ENCODE measurements around the gene PATZ1.

DNA sequence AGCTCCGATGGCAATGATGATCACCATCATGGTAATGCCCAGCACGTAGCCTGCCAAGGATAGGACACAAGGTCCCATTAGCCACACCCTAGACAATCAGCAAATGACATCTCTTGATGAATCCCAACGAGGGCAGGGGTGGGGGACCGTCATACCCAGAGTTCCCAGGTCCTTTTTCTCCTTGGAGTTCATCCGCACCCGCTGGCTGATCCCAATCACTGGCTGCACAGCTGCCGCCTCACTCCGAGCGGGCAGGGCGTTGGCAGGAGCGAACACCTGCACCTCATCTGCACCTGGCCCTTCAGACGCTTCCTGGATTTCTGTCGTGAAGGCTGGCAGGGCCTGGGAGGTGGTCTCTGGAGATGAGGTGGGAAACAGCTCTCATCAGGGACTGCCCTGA is 56.8 kb downstream of the PATZ1 start:
- TF ChIP-seq, protein P1, sequence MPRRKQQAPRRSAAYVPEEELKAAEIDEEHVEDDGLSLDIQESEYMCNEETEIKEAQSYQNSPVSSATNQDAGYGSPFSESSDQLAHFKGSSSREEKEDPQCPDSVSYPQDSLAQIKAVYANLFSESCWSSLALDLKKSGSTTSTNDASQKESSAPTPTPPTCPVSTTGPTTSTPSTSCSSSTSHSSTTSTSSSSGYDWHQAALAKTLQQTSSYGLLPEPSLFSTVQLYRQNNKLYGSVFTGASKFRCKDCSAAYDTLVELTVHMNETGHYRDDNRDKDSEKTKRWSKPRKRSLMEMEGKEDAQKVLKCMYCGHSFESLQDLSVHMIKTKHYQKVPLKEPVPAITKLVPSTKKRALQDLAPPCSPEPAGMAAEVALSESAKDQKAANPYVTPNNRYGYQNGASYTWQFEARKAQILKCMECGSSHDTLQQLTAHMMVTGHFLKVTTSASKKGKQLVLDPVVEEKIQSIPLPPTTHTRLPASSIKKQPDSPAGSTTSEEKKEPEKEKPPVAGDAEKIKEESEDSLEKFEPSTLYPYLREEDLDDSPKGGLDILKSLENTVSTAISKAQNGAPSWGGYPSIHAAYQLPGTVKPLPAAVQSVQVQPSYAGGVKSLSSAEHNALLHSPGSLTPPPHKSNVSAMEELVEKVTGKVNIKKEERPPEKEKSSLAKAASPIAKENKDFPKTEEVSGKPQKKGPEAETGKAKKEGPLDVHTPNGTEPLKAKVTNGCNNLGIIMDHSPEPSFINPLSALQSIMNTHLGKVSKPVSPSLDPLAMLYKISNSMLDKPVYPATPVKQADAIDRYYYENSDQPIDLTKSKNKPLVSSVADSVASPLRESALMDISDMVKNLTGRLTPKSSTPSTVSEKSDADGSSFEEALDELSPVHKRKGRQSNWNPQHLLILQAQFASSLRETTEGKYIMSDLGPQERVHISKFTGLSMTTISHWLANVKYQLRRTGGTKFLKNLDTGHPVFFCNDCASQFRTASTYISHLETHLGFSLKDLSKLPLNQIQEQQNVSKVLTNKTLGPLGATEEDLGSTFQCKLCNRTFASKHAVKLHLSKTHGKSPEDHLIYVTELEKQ (tag by site-specific recombination; IDR thresholded peaks at IDR 0.05; ENCODE audit: borderline replicate concordance): no peak
- no peak for TF ChIP-seq YY1 (tag by site-specific recombination; IDR thresholded peaks at IDR 0.05)
- TF ChIP-seq ZNF366 (tag by site-specific recombination; conservative IDR thresholded peaks at IDR 0.05): no peak
- no peak for TF ChIP-seq CTCF (tag by site-specific recombination; IDR thresholded peaks at IDR 0.05)
- no peak for TF ChIP-seq ZNF248 (tag by site-specific recombination; IDR thresholded peaks at IDR 0.05)
- no peak for TF ChIP-seq ZNF324 (tag by site-specific recombination; IDR thresholded peaks at IDR 0.05)
- no peak for TF ChIP-seq ZSCAN16 (tag by site-specific recombination; IDR thresholded peaks at IDR 0.05)
- TF ChIP-seq SETDB1 (IDR thresholded peaks at IDR 0.05; ENCODE audit: insufficient read length, low read length): no peak
- no peak for TF ChIP-seq ZNF501 (tag by site-specific recombination; IDR thresholded peaks at IDR 0.05)
- TF ChIP-seq ZIC2 (tag by site-specific recombination; IDR thresholded peaks at IDR 0.05): no peak
- no peak for TF ChIP-seq ZBTB1 (tag by site-specific recombination; IDR thresholded peaks at IDR 0.05)
